Left kidney (tissue), 2 donors: ENCODE measurements around the gene CERS2. TPM values are rescaled to one million over a fixed set of nuclear protein-coding genes. Genes with fewer than 3 reads are reported as not detected.
"Not testable (repeated sequence)": the region's sequence is repeated elsewhere in the genome, so short reads cannot be mapped to it uniquely, and the experiment has no call there.

Experiments
- DNase-seq: peaks from one replicate; pipeline ENCODE4 v3.0.0-alpha.2; 2013
- polyA plus RNA-seq: library from polyadenylated mRNA; unstranded; fragments of 120-200 nt; gene quantifications from one replicate; pipeline ENCODE4 v1.2.1, GENCODE V29; 2013; ENCODE audit not compliant: insufficient read length

CERS2 gene
- polyA plus RNA-seq, 1 donor = 307 TPM

DNA sequence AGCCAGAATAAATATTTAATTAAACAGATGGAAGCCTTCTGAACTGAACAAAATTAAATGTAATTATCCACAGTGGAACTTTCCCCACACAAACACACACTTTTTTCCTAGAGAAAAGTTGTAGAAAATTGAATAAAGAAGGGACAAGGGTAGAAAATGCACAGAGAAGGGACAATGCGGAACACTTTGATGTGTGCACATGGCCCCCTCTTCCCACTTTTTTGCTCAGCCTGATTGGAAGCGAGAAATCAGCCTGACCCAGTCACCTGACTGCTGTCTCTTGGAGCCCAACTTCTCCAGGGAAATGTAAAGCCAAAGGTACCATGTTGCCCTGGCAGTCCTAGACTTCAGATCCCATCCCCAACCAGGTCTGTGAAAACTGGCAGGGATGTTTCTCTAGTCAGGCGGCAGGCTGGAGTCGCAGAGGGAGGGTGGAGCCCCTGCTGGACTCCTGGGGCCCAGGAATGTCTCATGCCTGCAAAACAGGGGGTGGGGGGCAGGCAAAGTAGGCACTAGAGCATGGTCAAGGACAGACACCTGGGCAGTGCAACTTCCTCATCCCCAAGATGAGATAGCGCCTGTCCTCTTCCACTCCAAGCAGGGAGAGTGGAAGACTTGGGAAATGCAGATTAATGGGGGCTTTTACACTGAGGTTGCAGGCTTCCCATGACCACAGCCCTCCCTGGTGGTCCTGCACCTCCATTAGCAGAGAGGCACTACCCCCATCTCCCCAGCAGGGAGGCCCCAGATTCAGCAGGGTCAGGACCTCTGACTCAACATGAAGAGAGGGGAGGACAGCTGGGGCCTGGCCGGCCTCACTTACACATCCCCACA, 2.8 kb downstream of the CERS2 start:
- no peak for DNase-seq

- DNase-seq = no peak
These were observed 3.6 kb downstream of the CERS2 start for GRCh38 chr1:150970808-150971582.

- no peak for DNase-seq
These were observed 5.0 kb downstream of the CERS2 start for GRCh38 chr1:150969626-150970025.

DNA sequence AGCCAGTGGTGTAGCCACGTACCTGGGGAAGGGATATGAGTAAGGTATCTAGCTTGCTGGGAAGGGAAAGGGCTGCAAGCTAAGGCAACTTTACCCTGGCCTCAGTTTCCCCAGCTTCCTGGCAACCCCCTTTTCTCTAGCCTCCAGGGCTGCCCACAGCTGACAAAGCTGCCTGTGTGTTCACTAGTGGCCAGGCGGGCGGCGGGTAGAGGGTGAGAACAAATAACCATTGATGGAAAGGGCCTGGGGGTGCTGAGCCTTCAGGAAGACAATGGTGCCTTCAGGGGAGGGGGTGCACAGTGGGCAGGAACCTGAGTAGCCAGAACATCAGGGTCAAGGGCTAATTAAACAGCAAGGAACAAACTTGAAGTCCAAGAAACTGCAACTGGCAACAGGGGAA, 6.1 kb downstream of the CERS2 start:
- DNase-seq = no peak

GRCh38 chr1:150967936-150968335, 6.7 kb downstream of the CERS2 start:
- no peak for DNase-seq

DNA sequence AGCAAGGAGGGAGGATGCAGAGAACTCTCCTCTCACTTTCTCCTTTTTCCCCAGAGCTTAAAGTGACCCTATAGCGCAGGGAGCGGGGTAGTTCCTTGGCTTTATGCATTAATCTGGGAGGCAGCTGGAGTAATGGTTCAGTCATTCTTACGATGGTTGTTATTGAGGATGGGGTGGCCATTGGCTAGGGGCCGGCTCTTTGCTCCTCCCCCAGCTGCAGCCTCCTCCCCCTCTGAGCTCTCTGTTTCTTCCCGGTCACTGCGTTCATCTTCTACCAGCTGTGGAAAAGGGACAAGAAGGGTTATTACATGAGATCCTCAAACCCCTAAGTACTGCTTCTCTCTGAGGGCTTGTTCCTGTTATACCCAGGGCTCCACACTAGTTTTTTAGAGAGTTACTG, 8.6 kb downstream of the CERS2 start:
- DNase-seq = no peak

DNA sequence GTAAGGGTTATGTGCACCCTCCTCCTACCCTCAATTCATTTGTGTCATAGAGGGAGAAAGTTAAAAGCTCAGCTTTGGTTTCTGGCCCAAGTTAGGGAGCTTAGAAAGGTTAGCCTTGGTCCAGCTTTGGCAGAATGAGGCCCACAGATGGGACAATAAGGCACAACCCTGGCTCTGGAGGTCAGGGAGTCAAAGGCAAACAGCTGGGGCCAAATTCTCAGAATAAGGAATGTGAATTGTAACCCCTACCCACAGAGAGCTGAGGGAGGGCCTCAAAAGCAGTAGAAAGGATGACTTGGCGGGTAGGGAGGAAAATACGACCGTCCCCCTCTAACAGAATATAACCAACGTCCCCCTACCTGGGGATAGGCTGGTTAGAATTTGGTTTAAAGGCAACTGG, 9.0 kb downstream of the CERS2 start:
- no peak for DNase-seq

DNA sequence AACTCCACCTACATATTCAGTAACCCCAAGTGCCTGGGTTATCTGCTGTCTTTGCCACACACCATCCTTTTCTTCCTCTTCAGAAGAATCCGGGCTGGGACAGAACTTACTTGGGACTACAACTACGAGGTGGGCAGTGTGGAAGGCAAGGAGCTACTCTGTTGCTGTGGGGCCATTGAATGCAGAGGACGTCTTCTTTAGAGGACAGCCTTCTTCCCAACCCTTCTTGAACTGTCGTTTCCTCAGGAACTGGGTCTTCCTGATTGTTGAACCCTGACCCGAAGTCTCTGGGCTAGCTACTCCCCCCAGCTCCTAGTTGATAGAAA, 10.5 kb downstream of the CERS2 start:
- no peak for DNase-seq

GRCh38 chr1:150963321-150964163, 11.1 kb downstream of the CERS2 start:
- DNase-seq = no peak

- no peak for DNase-seq
These were observed 12.9 kb downstream of the CERS2 start for GRCh38 chr1:150961756-150962155.

DNA sequence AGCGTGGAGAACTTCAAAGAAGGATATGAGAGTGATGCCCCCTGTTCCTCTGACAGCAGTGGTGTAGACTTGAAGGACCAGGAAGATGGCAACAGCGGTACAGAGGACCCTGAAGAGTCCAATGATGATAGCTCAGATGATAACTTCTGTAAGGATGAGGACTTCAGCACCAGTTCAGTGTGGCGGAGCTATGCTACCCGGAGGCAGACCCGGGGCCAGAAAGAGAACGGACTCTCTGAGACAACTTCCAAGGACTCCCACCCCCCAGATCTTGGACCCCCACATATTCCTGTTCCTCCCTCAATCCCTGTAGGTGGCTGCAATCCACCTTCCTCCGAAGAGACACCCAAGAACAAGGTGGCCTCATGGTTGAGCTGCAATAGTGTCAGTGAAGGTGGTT, 14.0 kb downstream of the CERS2 start:
- DNase-seq = no peak

GRCh38 chr1:150957666-150958065, 17.0 kb downstream of the CERS2 start:
- no peak for DNase-seq

GRCh38 chr1:150955280-150955679, 19.4 kb downstream of the CERS2 start:
- no peak for DNase-seq

GRCh38 chr1:150954708-150955107, 19.9 kb downstream of the CERS2 start:
- no peak for DNase-seq

DNA sequence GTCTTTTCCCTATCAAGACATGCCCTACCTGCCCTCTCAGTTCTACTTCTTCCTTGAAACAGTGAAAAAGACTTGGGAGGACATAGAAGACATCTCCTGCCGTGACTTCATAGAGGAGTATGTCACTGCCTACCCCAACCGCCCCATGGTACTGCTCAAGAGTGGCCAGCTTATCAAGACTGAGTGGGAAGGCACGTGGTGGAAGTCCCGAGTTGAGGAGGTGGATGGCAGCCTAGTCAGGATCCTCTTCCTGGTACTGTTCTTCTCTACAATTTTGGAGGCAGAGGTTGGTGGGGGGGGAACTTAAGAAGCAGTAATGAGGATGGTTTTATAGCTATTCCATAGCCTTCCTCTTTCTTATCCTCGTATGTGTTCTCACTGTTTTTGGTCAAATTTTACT, 29.8 kb downstream of the CERS2 start:
- no peak for DNase-seq

GRCh38 chr1:150931773-150932172, 42.9 kb downstream of the CERS2 start:
- peak; percentile 22 for DNase-seq

- not testable (repeated sequence) for DNase-seq
These were observed 45.9 kb downstream of the CERS2 start for GRCh38 chr1:150928775-150929174.

DNA sequence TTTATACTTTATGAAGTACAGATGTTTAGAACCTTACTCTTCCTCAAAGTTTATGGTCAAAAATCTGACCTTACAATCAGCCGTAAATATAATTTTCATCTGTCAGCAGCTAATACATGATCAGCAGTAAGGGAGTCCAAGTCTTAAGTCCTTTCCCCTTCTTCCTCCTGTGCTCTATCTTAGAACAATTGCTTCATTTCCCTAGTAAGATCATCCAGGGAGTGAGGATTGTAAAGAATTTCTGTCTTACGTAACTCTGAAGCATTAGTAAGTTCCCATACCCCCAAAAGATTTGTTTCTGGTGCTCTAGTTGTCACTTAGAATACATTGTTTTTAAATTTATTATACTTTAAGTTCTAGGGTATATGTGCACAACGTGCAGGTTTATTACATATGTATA, 46.3 kb downstream of the CERS2 start:
- no peak for DNase-seq

GRCh38 chr1:150927624-150928023, 47.0 kb downstream of the CERS2 start:
- no peak for DNase-seq

GRCh38 chr1:150926097-150926741, 48.4 kb downstream of the CERS2 start, which contains the start of gene SETDB1:
Gene SETDB1, plus strand, starts transcription at chr1:150926363. Its CDS starts 1,352 bp downstream, at chr1:150927715.
- peak; percentile 96 for DNase-seq

GRCh38 chr1:150925080-150925479, 49.6 kb downstream of the CERS2 start:
- DNase-seq = no peak

DNA sequence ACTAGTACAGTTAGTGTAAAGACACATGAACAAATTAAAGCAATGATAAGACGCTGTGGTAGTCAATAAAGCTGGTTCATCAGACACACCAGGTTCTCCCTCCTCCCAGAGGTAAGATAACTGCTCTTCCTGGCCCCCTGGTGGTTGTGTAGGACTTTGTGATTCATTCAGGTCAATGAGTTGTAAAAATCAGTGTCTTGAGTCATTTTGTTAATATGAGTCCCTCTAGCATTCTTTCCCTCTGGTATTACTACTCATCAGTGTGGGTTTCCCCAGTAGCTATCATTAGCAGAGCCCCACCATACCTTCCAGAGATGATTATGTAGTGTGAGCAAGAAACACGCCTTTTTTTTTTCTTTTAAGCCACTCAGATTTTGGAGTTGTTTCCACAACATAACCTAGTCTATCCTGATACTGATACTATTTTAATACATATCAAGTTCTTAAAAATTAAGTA, 52.1 kb downstream of the CERS2 start:
- peak; percentile 62 for DNase-seq
